ENCODE measurements around the gene AARSD1.

DNA sequence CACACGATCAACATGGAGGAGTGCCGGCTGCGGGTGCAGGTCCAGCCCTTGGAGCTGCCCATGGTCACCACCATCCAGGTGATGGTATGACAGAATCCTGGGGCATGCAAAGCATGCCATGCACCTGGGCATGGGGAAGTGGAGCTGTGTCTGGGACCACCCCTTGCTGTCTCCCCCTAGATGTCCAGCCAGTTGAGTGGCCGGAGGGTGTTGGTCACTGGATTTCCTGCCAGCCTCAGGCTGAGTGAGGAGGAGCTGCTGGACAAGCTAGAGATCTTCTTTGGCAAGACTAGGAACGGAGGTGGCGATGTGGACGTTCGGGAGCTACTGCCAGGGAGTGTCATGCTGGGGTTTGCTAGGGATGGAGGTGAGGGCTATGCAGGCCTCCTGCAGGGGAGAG lies 49.0 kb upstream of the AARSD1 start:
- TF ChIP-seq, protein P1, sequence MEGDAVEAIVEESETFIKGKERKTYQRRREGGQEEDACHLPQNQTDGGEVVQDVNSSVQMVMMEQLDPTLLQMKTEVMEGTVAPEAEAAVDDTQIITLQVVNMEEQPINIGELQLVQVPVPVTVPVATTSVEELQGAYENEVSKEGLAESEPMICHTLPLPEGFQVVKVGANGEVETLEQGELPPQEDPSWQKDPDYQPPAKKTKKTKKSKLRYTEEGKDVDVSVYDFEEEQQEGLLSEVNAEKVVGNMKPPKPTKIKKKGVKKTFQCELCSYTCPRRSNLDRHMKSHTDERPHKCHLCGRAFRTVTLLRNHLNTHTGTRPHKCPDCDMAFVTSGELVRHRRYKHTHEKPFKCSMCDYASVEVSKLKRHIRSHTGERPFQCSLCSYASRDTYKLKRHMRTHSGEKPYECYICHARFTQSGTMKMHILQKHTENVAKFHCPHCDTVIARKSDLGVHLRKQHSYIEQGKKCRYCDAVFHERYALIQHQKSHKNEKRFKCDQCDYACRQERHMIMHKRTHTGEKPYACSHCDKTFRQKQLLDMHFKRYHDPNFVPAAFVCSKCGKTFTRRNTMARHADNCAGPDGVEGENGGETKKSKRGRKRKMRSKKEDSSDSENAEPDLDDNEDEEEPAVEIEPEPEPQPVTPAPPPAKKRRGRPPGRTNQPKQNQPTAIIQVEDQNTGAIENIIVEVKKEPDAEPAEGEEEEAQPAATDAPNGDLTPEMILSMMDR (IDR thresholded peaks at IDR 0.05) = no peak
- TF ChIP-seq EZH2 (IDR thresholded peaks at IDR 0.05; ENCODE audit: borderline replicate concordance, insufficient read depth, low read depth, low read length, poor library complexity, severe bottlenecking) = no peak

All from B cell (primary cell).